ENCODE data around the gene AKT1.
"Not testable (repeated sequence)": the region's sequence is repeated elsewhere in the genome, so short reads cannot be mapped to it uniquely, and the experiment has no call there.

The AKT1 gene

DNA sequence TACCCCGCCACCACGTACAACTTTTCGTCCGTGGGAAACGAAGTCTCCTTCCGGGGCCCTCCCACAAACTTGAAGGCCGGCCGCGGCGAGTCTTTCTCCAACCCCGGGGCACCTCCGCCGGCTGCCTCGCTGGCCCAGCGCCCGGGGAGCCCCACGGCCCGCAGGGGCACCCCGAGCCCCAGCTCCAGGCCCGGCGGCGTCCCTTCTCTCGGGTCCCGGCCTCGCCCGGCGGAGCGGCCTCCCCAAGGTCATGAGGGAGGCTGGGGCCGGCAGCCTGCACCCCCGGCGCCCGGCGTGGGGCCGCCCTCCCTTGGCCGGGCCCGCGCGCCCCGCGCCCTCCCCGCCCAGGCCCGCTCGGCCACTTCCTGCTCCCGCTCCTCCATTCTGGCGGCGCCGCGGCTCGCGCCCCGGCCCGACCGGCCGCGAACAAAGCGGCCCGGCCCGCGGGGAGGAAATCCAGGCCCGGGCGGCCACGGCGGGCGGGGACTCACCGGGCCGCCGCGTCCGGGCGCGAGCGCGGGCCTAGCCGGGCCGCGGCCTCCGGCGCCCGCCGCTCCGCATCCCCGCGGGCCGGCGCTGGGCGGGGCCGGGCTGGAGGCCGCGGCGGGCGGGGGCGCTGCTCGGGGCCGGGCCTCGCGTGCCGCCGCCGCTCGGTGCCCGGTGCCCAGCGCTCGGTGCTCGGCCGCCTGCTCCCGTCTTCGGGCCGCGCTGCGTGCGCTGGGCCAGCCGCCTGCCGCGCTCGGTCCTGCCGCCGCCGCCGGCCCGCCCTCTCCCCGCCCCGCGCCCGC is at the start of gene AKT1:
Gene AKT1, minus strand, starts transcription at position 756 of the 788 bp plus-strand sequence. CDS start 3,105 bp downstream, outside the sequence.
- TF ChIP-seq, protein P1, sequence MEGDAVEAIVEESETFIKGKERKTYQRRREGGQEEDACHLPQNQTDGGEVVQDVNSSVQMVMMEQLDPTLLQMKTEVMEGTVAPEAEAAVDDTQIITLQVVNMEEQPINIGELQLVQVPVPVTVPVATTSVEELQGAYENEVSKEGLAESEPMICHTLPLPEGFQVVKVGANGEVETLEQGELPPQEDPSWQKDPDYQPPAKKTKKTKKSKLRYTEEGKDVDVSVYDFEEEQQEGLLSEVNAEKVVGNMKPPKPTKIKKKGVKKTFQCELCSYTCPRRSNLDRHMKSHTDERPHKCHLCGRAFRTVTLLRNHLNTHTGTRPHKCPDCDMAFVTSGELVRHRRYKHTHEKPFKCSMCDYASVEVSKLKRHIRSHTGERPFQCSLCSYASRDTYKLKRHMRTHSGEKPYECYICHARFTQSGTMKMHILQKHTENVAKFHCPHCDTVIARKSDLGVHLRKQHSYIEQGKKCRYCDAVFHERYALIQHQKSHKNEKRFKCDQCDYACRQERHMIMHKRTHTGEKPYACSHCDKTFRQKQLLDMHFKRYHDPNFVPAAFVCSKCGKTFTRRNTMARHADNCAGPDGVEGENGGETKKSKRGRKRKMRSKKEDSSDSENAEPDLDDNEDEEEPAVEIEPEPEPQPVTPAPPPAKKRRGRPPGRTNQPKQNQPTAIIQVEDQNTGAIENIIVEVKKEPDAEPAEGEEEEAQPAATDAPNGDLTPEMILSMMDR (IDR thresholded peaks at IDR 0.05; ENCODE audit: low read depth, low read length, missing control alignments): no peak
- no peak for DNase-seq (ENCODE audit: low read depth)
- H3K4me3 ChIP-seq (ENCODE audit: low read depth, low read length): peak within 1 kb of the TSS; percentile 63

DNA sequence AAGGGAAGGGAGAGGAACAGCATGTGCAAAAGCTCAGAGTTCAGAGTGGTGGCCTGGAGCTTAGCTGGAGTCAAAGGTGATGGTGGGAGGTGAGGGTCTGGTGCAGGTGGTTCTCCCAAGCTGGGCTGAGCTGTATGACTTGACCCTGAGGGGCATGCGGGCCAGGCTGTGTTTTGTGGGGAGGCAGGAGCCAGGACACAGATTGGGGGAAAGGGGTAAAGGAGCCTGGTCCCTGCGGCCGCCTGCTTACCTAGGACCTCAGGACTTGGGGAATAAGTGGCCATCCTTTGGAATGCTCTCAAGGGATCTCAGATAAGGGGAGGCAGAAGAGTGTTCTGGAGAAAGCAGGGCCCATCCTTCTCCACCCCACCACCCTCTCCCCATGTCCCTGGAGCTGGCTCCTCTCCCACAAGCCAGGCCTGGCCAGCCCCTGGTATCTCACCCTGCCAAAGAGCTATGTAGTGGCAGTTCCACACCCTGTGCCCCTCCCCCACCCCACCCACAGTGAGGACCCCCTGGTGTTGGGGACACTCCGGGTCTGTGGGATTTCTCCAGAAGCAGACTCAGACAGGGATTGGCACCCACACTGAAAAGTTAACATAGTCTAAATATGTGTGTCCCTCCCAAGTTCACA is 49.6 kb upstream of the AKT1 start:
- TF ChIP-seq, protein P1 (IDR thresholded peaks at IDR 0.05; ENCODE audit: low read depth, low read length, missing control alignments): no peak

DNA sequence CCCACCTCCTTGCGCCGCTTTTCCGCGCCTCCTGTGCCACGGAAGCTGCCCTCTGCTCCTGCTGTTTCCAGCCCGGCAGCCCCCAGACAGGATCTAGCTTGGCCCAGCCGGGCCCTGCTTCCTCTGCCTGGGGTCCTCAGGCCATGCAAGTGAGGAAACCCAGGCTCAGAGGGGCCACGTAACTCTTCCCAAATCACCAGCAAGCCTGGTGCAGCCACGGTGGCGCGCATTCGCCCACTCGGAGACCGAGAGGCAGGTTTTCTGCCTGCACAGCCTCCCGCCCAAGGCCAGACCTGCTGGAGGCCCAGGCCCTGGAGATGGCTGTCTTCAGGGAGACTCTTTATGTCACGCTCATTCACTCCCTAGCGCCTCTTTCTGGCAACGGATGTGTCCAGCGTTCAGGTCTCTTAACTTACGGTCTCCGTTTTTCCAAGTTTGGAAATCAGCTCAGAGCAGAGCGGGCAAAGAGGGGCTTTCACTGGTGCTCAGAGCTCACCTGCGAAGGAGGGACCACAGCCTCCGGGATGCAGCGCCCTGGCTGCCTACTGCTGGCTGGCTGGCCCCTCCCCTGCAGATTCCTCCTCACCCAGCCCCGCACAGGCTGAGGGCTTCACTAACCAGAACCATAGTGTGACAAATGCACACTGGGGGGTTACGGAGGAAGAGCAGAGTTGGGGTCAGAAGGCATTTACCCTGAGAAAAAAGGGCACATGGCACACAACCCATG is 48.9 kb upstream of the AKT1 start:
- TF ChIP-seq, protein P1 (IDR thresholded peaks at IDR 0.05; ENCODE audit: low read depth, low read length, missing control alignments): no peak
- DNase-seq (ENCODE audit: low read depth): no peak
- no peak overlapping the region for H3K4me3 ChIP-seq (ENCODE audit: low read depth, low read length)

More for the DNA sequence above, 49.6 kb upstream of the AKT1 start:
- H3K4me3 ChIP-seq (ENCODE audit: low read depth, low read length): no peak overlapping the region
- no peak for DNase-seq (ENCODE audit: low read depth)

DNA sequence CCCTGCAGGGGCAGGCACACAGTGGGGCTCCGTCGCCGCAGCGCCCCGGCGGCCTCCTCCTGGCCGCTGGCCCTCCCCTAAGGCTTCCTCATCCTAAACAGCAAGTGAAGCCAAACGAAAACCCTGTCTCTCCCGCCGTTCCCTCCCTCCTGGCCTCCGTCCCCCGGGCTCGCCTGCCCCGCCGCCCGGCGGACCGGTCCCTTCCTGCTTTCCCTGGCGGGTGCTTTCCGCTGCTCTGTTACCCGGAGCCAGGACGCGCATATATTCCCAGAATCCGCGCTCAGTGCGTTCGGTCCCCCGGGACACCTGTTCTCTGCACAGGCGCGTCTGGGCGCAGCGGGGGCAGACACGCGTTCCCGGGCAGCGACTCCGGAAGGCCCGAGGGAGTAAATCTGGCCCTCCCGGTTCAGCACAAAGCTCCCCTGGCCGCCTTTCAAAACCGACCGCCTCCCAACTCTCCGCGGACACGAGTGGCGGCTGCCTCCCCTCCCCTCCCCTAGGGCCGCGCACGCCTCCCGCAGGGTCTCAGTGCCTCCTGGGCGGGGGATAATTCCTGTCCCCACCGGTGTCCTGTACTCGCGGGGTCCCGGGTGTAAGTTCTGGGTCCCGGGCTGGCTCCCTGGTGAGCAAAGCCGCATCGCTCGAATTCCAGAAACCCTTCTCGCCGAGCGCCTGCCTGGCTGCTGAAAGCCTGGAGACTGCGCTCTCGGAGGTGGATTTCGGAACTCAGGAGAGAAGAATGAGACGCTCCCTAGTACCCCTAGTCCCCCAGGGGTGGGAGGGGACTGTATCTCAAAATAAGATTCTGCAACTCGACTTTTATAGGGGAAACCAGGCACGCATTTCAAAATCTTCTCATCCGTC is 48.1 kb upstream of the AKT1 start:
- DNase-seq (ENCODE audit: low read depth): no peak
- no peak overlapping the region for H3K4me3 ChIP-seq (ENCODE audit: low read depth, low read length)
- TF ChIP-seq, protein P1 (IDR thresholded peaks at IDR 0.05; ENCODE audit: low read depth, low read length, missing control alignments): no peak

DNA sequence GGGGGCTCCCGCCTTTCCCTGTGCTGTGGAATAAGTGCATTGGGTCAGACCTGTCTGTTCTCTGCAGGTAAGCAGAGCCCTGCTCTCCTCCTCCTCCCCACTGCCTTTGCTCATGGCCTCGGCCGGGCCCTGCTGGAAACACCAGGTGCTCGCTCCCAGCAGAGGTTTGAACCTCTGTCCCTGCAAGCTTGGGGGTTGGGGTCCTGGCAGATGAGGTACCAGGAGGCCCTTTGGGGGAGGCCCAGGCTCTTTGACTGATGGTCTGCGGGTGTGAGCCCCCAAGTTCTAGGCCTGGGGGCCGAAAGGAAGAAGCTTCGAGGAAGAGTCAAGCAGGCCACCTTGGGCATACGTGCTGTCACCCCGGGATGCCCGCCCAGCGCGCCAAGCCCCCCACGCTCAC is 47.5 kb upstream of the AKT1 start:
- H3K4me3 ChIP-seq (ENCODE audit: low read depth, low read length): no peak overlapping the region
- TF ChIP-seq, protein P1 (IDR thresholded peaks at IDR 0.05; ENCODE audit: low read depth, low read length, missing control alignments): no peak
- DNase-seq (ENCODE audit: low read depth): no peak

DNA sequence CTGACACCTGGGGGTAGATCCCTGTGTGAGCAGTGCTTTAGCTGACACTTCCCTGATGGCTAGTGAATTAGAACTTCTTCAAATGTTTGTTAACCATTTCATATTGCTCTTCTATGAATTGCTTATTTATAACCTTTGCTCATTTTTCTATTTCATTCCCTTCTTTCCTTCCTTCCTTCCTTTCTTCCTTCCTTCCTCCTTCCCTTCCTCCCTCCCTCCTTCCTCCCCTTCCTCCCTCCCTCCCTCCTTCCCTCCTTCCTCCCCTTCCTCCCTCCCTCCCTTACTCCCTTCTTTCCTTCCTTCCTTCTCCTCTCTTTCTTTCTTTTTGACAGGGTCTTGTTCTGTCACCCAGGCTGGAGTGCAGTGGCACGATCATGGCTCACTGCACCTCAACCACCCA is 46.2 kb upstream of the AKT1 start:
- no peak overlapping the region for H3K4me3 ChIP-seq (ENCODE audit: low read depth, low read length)
- DNase-seq (ENCODE audit: low read depth): no peak
- TF ChIP-seq, protein P1 (IDR thresholded peaks at IDR 0.05; ENCODE audit: low read depth, low read length, missing control alignments): no peak

DNA sequence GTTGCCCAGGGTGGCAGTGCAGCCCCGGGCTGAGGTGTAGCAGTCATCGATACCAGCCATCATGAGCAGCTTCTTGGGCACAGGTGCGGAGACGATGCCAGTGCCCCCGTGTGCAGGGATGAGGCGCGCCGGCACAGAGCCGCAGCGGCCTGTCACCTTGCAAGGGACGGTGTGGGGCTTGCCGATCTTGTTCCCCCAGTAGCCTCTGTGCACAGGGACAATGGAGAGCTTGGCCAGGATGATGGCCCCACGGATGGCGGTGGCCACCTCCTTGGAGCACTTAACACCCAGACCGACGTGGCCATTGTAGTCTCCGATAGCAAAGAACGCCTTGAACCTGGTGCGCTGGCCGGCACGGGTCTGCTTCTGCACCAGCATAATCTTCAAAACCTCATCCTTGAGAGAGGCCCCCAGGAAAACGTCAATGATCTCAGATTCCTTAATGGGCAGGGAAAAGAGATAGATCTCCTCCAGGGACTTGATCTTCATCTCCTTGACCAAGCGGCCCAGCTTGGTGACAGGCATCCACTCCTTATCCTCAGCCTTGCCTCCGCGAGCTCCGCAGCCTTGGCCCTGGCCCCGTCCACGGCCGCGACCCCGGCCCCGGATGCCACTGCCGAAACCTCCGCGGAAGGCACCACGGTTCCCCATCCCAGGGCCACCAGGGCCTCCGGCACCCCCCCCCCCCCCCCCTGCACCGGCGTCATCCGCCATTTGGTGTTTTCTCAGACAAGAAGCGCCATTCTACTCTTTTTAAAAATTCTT is 40.8 kb upstream of the AKT1 start:
- not testable (repeated sequence) for DNase-seq (ENCODE audit: low read depth); H3K4me3 ChIP-seq (ENCODE audit: low read depth, low read length)

Measured in GM12864 (cell line).